ENCODE measurements around the gene CDC26.

GRCh38 chr9:113299800-113300292 is 24.5 kb upstream of the CDC26 start:
- no peak for TF ChIP-seq SMC3 (conservative IDR thresholded peaks at IDR 0.05; ENCODE audit: poor library complexity)
- TF ChIP-seq POLR2AphosphoS5 (IDR thresholded peaks at IDR 0.05): no peak
- no peak for TF ChIP-seq RAD21 (conservative IDR thresholded peaks at IDR 0.05)
- no peak for TF ChIP-seq CTCF (IDR thresholded peaks at IDR 0.05; ENCODE audit: poor library complexity, severe bottlenecking)
- TF ChIP-seq EZH2 (IDR thresholded peaks at IDR 0.05; ENCODE audit: borderline replicate concordance, insufficient read depth, low read length, poor library complexity, severe bottlenecking): no peak
- TF ChIP-seq REST (IDR thresholded peaks at IDR 0.05; ENCODE audit: borderline replicate concordance): no peak
- TF ChIP-seq TAF1 (IDR thresholded peaks at IDR 0.05; ENCODE audit: low read depth): no peak
- no peak for TF ChIP-seq EP300 (conservative IDR thresholded peaks at IDR 0.05; ENCODE audit: poor library complexity, severe bottlenecking)

Data from neural cell (in vitro differentiated cells).